Esophagus mucosa (tissue), 1 donor: ENCODE data around the gene TMEFF2. TPM values are rescaled to one million over a fixed set of nuclear protein-coding genes. Genes with fewer than 3 reads are reported as not detected.
A peak's percentile ranks its signal among the peaks of the same experiment; 100 is the strongest.

ENCODE experiments used
- ATAC-seq: fragments of 200-7000 bp; cut with Tn5 transposase; one replicate; pipeline ENCODE4 v1.9.1; 2020
- total RNA-seq: library from RNA; stranded (reverse); gene quantifications from one replicate; pipeline ENCODE4 v1.2.4, GENCODE V29; 2023
- donor health status: DM: yes; HTN: yes; CAD: no.

The TMEFF2 gene
- total RNA-seq, 1 donor from 2014 or later, result not detected

DNA sequence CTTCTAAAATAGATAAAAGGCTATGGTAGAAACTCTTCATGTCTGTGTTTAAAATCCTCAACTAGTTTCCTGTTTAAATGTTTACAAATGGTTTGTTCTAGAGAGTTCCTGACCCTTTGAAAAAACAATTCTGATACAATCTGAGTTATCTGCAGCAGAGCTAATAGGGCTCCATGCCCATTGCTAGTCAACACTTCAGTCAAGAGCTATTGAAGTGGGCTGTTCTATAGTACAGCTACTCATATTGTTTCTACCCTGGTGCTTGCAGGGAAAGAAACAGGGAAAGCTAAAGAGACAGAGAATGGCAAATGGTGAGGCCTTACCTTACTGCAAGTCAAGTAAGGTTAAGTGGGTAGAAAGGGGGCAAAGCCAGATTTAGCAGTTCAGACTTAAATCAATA lies 235.5 kb downstream of the TMEFF2 start:
- ATAC-seq, result no peak

DNA sequence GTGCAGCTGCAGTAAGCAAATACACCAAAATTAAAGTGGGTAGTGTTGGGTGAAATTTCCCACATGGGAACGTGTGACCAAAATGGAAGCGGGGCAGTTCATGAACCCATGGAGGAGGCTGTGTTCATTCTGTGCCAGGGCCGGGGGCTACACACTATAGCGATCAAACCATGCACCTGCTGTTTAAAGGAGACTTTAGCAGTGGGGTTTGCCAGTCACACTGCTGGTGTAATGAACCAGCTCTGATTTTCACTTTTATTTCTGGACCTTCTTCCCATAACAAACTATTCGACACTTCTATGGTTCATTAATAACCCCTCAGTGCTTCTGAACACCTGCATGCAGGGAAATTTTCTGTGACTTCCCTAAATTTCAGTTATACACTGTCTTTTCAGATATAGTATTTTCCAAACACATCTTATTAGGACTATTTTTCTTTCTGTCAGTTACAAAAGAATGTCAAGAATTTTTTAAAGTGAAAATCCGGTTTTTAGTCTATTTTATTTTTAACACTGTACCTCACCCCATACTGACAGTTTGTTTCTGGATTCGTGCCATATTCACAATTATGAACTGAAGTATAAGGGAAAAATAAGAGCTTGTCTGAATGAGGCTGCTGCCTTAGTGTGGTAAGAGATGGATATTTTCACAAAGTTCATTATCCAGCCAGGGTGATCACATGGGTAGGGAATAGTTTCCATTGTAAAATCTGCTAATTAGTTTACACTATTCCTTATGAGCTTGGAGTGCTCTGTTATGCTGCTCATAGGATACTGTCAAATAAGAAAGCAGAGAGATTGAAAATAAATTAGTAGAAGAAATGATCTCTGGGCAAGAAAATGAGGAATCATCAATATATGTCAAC lies 236.5 kb downstream of the TMEFF2 start:
- no peak for ATAC-seq

DNA sequence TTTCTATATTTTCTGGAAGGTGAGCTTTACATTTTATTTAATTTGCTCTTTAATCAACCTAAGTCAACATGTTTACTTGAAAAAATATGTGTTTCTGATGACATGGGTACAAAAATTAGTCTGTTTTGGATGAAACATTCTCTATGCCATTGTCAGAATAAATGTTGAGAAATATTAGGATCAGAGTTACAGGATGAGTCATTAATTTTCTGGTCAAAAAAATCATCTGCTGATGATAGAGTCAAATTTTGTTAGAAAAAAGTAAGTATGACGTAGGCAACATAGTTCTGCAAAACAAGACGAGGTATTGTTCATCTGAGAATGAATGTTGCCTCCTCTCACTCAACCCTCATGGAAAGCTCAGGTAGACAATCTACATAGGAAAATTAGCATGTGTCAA lies 240.3 kb downstream of the TMEFF2 start:
- ATAC-seq, result no peak

DNA sequence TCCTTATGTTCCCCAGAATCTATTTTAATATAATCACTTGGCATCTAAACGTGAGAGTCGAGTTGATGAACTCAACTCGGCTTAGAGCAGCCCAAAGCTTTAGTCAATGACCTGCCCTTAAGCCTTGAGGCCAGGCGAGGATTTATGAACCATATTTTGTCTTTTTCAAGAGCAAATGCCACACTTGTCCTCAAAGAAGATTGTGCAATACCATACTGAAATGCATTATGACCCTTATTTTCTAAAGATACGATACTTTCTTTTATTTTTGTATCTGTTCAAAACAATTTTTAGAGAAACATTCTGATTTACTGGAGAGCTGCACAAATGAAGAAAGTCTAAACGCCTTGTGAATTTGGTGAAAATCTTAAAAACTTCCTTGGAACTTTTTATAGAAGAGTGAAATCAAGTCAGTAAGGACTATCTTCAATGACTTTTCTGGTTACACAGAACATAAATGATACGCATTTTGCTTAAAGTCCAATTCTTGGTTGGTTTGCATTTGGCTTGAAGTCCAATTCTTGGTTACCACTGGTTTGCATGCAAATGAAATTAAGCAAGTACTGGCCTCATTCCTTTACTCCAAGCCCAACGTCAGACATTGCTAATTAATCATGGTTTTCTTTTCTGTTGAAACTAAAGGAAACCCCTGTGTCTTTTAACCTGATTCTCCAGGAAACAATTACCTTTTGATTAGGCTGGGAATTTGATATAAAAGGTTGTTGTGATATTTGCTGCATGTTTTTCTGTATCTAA lies 242.0 kb downstream of the TMEFF2 start:
- no peak for ATAC-seq

DNA sequence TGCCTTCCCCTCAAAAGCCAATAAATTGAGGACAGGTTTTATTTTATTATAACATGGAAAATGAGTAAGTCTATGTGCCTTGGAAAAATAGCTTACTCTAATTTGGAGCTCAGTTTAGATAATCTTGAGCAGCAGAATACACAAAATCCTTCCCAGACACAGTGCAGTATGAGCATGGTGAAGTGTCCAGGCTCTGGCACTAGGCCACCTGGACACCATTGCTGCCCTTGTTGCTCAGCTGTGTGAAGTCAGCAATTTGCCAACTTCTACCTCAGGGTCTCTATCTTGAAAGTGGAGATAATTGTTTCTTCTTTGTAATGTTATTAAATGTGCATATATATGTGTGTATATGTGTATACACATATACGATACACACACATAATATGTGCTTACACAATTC lies 242.9 kb downstream of the TMEFF2 start:
- ATAC-seq, result no peak

DNA sequence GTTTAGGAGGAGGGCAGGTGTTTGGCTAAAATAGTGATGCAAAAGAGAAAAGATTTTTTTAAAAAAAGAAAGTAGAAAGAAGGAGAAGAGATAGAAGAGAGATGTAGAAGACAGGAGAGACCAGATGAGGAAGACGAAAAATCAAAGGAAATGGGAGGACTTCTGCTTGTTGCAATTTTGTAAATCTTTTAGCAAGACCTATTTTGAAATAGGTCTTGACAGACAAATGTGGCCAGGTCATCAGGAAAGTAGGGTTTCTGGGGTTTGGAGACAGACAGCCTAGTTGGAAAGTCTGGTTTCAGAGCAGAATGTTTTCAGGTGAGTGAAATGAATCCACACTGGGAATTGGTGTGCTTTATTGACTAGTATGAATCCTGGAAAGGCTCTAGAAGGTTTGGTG lies 243.4 kb downstream of the TMEFF2 start:
- ATAC-seq, result no peak

DNA sequence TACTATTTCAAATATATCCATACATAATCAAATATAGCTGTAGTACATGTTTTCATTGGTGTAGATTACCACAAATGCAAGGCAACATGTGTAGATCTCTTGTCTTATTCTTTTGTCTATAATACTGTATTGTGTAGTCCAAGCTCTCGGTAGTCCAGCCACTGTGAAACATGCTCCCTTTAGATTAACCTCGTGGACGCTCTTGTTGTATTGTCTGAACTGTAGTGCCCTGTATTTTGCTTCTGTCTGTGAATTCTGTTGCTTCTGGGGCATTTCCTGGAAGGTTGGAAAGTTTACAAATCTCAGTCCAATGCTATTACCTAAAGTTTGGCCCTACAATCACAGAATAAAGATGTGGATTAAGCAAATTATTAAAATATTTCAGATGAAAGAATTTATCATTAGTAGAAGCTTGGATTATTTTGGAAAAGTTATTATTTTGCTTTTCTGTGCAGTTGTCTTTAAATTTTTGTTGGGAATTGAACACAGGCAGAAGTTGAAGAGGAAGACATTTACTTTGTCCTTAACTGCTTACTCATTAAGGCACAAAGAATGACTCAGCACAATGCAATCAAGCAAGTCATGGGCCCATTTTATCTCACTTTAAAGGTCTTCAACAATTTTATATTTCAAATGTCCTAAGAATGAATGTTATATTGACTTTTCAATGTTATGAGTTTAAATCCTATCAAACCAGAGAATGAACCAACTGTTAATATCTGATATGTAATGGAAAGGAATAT lies 244.4 kb downstream of the TMEFF2 start:
- ATAC-seq, result no peak

DNA sequence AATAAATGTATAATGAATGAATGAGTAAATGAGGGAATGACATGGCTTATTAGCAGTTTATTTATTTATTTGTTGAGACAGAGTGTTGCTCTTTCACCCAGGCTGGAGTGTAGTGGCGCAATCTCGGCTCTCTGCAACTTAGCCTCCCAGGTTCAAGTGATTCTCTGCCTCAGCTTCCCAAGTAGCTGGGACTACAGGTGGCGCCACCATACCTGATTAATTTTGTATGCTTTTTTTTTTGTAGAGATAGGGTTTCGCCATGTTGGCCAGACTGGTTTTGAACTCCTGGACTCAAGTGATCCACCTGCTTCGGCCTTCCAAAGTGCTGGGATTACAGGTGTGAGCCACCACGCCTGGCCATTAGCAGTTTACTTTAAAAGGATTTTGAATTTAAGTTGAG lies 247.5 kb downstream of the TMEFF2 start:
- no peak for ATAC-seq

DNA sequence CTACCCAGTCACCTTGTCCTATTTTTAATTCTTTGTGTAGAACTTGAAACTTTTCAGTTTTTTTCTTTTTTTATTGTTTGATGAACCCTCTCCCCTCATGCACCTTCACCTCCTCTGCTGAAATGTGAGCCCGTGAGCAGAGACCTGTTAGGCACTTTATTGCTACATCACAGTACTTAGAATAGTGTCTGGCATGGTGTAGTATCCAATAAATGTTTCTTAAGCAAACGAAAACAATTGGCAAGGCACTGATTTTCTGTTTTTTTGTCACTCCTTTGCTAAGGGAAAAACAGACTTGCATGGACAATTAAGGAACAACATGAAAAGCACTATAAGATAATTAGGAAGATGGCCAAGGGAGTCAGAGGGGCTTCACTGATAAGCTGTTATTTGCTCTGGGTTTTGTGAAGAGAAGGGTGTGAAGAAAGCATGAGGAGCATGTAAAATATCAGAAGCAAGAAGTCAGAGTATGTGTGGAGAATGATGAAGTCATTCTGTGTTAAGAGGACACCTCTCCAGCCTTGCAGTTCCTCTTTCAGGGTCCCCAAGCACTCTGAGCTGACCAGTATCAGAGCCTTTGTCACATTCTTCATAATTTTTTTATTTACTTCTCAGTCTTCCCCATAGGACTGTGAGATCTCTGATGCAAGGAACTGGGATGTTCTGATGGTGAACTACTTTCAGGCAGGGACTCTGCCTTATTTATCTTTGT lies 248.1 kb downstream of the TMEFF2 start:
- ATAC-seq, result no peak

DNA sequence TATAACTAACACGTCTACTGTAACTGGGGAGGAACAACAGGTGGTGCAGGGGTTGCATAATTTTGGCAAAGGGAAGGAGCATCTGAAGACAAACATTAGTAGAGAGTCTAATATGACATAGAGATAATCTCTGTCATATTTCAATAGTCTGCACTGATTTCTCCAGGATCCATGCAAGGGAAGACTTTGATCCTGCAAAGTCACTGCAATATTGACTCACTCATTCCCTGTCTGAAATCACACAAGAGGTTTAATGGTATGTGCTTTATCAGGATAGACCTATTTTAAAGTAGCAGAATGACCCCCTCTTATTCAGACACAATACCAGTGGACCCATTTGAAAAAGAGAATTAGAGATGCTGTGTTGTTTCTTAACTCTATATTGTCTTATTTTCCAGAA lies 249.1 kb downstream of the TMEFF2 start:
- ATAC-seq, result no peak

DNA sequence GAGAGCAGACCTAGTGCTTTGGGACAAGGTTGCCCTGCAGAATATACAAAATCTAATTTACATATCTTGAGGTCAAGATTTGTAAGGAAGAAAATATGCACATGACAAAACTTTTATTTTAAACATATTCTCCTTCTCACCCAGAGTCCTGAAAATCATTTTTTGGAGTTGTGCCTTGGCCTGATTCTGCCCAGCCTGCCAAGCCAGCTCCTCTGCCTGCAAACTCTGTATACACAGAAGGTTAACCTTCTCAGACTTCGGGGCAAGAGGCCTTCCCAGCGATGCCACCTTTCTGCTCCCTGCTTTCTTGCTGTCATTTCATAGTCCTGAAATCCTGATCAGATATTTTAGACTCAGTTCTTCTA lies 252.0 kb downstream of the TMEFF2 start:
- ATAC-seq, result no peak

DNA sequence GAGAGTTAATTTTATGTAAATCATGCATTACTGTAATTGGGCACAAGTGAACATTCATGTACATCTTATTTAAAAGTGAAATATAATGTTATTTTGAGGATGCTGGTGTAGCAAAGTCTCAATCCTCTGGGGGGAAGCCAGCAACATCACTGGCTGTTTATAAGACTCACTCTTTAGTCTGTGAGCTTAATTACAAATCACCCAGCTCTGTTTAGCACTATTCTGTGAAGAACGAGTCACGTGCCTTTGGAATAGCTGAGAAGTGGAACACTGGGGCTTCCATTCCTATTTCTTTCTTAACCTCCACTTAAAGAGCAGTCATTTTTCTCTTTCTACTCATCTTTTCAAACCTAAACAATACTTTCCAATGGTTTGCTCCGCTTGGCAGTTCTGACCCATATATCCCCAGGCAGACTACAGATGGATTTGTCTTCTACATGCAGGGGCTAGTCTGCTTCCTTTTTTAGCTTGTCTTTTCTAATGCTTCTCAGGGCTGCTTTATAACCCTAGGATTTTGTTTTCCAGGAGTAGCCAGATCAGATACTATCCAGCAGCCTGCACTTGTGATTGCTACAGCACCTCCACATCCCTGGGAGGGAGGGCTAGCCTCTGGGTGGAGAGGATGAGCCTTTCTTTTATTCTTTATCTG lies 252.5 kb downstream of the TMEFF2 start:
- ATAC-seq, result peak; percentile 80

DNA sequence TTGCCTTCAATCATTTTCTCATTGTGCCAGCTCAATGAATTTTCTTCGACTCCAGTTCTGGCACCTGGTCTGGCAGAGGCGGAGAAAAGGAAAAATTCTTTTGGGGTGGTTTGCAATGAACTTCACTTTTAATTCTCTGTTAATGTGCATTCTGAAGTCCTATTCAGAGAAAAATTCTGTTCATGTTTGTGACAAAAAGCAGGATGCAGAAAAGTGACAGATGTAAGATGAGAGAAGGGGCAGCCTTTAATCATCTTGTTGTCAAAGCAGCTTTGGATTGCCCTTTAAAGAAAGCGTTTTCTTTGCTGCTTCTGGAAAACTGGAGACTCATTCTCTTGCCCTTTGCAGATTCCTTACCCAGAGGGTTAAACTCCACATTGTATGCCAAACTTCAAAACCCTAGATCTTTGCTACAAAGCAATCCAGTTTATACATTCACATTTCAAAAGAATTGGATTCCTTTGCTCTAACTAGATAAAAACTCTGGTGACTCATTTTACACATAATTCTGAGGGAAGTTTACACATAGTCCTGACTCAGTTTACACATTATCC lies 253.3 kb downstream of the TMEFF2 start:
- ATAC-seq, result no peak

DNA sequence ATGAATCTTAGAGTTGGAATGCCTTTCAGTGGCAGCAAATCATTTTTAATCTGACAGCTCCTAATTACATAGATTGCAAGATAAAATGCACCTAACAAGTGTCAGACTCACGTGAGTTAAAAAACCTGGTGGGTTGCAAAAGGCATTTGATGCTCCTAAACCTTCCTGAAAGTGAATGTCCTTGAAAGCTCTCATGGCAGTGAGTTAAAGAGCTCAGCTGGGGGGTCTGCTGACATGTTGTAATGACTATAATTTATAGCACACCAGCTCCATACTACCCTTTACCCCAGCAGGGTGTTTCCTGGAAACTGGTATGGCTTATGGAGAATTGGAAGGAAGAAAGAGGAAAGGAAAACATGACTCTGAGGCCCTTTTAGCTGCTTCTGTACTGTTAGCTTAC lies 256.0 kb downstream of the TMEFF2 start:
- ATAC-seq, result no peak

DNA sequence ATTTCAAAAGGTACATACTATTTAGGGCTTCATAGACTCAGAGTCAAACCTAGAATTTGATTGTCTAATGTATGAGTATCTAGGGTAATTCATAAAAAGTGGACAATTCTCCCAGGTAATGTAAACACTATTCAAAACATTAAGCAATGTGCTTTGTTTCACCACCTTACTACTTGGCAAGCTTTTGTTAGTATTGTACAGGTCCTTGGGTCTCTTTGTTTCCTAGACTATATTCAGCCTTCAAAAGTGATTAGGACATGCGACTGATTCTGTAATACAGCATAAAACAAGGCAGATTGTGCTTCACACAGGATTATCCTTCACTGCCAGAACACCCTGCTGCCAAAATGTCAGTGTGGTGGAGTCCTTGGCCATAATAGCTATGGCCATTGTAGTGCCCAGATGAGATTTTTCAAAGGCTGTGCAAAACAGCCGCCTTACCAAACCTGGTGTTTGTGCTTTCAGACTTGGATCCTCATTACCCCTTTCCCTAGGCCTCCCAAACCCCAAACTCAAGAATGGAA lies 257.8 kb downstream of the TMEFF2 start:
- ATAC-seq, result no peak

DNA sequence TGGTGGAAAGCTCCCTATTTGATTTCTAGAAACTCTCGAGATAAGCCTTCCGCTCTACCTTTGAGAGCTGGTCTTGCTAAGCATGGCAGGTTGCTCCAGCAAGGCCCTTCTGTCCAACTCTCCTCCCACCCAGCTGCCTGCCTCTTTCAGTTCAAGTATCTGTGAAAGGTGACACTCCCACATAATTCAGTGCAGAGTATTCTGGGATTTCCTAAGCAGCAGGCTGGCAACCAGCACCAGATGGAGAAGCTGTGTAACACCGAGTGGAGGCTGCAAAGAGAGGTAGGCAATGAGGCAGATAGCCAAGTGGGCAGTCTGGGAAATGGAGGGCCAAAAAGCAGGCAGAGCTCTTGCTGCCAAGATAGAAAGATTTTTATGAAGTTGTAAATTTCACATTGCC lies 259.5 kb downstream of the TMEFF2 start:
- ATAC-seq, result no peak

DNA sequence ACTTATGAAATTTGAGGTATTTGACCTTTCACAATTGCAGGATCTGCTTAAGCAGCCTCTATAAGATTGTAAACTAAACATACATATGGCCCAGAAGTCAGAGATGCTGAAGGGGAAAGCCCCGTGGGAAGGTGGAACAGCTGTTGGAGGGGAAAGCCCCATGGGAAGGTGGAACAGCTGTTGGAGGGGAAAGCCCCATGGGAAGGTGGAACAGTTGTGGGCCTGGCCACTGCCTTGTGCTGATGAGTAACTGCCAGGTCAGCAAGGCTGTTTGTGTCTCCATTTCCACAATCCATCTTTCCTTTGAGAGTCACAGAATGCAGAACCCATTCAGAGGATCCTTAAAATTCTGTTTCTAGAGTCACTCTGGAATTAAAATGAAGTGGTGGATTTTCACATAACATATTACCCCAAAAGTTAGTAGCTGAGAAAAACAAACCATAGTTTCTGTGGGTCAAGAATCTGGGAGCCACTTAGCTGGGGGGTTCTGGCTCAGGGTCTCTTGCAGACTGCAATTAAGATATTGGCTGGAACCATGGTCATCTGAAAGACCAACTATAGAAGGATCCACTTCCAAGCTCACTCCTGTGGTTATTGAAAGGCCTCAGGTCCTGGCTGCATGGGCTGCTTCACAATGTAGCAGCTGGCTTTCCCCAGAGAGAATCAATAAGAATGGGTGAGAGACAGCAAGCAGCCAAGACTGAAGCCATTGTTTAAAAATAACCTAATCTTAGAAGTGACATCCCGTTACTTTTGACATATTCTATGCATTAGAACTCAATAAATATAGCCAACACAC lies 261.2 kb downstream of the TMEFF2 start:
- ATAC-seq, result peak; percentile 33

DNA sequence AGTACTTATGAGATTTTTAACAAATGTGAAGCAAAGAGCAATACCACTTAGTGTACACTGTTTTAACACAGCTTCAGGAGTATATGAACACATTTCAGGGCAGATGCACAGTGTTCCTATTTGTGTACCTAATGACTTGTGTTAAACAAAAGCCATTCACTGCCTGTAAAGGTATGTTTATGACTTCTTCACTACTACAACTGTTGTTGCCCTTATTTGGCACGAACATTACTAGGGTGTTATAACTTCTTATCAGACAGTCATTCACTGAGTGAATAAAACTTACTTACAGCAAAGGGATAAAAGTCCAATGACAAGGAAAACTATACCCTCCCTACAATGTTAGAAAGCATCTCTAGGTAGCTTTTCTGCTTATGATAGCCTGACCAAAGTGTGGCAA lies 262.4 kb downstream of the TMEFF2 start:
- no peak for ATAC-seq

DNA sequence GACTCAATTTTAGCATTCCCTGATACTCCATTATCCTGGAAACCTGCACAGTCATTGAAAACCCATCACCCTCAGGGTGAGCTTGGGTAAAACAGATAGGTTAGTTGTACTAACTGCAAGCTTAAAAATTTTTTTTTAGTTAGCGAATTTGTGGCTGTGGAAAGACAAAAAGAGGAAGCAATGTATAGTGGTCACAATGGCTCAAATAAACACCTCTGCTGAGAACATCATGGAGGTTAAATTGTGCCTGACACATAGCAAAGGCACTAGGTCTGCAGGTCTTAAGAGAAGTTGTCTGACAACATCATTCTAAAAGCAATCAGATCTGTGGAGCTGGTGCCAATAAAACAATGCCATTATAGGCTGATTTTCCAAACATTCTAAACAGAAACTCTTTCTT lies 263.4 kb downstream of the TMEFF2 start:
- ATAC-seq, result no peak

DNA sequence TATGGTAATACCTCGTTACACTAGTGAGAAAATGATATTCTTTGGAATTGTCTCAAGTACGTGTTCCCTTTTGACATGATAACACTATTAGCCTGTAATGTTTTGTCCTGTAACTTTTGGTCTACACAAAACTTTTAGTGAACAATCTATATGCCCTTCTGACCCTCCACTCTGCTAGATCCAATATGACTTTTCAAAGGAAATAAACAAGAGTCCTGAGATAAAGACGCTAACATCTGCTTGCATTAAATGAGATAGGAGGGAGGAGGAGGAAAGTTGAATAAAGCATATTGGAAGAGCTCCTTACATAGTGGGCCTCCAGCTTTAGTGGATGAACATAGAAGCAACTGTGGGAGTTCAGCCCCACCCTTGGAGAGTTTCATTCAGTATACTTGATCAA lies 264.5 kb downstream of the TMEFF2 start:
- ATAC-seq, result no peak

DNA sequence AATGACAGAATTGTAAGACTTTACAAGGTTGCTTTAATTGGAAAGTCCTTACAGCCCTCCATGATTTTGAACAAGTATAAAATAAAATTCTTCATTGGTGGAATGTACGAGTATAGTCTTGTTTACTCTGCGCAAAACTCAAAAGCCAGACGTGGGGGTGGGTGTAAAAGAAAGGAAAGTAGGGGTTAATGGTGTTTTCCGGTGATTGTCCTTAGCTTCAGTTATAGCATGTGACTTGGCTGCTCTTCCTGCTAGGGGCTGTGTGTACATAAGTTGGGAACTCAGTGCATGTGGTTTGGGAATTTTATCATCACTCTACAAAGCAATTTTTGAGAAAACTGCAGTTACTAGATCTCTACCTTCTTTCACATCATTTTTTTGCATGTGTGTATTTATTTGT lies 265.4 kb downstream of the TMEFF2 start:
- no peak for ATAC-seq
